Fibroblast of the aortic adventitia (primary cell): ENCODE data around the gene MLH3. TPM values are rescaled to one million over a fixed set of nuclear protein-coding genes. Genes with fewer than 3 reads are reported as not detected.

Experiments
- DNase-seq: peaks from one replicate; pipeline ENCODE4 v3.0.0-alpha.2; 2010; ENCODE audit warnings: low read depth
- H3K4me3 ChIP-seq: 2 replicates; pipeline ENCODE4 v1.5.1; 2011; ENCODE audit warnings: low read depth, mild to moderate bottlenecking, control low read depth, low read length, moderate library complexity
- total RNA-seq: library from RNA; depleted of rRNA; stranded (reverse); fragments of >200 nt; gene quantifications from 2 replicates; pipeline ENCODE4 v1.2.3, GENCODE V29; 2012; ENCODE audit warnings: low replicate concordance
- TF ChIP-seq, protein P1 (sequence below): IDR thresholded peaks from 2 replicates; pipeline ENCODE4 v1.5.1; 2011; ENCODE audit warnings: mild to moderate bottlenecking, low read length, control low read depth, inconsistent platforms; ENCODE audit not compliant: insufficient read depth

The MLH3 gene
- total RNA-seq, 1 donor: 27.2 TPM

DNA sequence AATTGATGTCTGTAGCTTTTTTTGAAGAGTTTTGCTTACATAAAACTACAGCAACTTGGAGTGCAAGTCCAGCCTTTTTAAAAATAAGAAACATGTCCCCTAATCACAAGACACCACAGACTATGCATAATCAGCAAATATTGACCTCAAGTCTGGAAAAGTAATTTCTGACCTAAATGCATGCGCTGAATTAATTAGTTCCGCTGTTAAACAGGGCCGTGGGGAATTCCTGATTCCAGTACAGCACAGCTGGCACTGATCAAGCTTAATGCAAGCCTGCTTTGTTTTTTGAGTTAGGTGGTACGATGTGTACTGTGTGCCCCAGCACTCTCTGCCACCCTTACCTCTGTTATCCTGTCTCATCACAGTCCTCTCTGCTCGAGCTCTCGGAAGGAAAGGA, 9.2 kb downstream of the MLH3 start:
- TF ChIP-seq, protein P1, sequence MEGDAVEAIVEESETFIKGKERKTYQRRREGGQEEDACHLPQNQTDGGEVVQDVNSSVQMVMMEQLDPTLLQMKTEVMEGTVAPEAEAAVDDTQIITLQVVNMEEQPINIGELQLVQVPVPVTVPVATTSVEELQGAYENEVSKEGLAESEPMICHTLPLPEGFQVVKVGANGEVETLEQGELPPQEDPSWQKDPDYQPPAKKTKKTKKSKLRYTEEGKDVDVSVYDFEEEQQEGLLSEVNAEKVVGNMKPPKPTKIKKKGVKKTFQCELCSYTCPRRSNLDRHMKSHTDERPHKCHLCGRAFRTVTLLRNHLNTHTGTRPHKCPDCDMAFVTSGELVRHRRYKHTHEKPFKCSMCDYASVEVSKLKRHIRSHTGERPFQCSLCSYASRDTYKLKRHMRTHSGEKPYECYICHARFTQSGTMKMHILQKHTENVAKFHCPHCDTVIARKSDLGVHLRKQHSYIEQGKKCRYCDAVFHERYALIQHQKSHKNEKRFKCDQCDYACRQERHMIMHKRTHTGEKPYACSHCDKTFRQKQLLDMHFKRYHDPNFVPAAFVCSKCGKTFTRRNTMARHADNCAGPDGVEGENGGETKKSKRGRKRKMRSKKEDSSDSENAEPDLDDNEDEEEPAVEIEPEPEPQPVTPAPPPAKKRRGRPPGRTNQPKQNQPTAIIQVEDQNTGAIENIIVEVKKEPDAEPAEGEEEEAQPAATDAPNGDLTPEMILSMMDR: no peak
- no peak for DNase-seq
- H3K4me3 ChIP-seq: no peak overlapping the region

DNA sequence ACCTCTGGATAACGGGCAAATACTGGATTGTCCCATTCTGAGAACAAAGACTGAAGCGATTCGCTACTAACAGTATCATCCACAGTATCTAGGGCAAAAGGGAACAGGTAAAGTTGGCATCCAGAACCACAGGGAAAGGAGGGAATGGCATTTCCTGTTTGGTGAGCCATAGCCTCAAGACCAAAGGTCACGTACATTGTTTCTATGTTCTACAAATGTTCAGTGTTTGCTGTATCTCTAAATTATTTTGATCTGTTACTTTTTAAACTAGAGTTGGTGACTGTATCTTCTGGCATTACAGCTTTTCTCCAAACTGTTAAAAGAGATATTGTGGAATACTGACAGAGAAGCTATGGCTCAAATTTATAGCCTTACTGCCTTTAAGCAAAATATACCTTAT, 9.7 kb downstream of the MLH3 start:
- no peak for DNase-seq
- H3K4me3 ChIP-seq: no peak overlapping the region
- TF ChIP-seq, protein P1: no peak

DNA sequence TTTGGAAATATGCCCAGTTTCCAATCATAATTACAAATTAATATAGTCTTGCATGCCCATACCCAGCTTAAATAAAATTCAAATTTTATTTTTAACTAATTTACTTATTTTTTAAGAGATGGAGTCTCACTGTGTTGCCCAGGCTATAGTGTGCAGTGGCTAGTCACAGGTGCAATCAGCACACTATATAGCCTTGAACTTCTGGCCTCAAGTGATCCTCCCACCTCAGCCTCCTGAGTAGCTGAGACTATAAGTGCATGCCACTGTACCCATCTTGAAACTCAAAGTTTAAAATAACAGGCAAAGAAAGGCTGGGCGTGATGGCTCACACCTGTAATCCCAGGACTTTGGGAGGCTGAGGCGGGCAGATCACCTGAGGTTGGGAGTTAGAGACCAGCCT, 10.3 kb downstream of the MLH3 start:
- TF ChIP-seq, protein P1: no peak
- DNase-seq: no peak
- H3K4me3 ChIP-seq: no peak overlapping the region

DNA sequence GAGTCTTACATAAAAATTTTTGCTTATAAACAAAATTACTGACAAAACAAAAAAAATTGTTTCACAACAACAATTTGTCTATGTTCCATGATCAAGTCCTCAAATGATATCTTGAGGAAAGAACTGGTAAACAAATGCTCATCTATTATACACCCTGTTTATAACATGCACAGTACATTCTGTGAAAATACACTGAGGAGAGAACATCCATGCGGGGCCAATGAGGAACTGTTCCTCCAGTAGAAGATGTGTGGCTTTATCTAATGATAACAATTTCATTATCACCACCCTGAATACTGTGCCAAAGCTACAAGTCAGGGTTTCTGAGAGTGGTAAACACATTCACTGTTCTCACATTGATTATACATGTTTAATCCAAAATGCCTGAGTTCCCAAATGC, 10.8 kb downstream of the MLH3 start:
- DNase-seq: no peak
- TF ChIP-seq, protein P1: no peak
- no peak overlapping the region for H3K4me3 ChIP-seq

DNA sequence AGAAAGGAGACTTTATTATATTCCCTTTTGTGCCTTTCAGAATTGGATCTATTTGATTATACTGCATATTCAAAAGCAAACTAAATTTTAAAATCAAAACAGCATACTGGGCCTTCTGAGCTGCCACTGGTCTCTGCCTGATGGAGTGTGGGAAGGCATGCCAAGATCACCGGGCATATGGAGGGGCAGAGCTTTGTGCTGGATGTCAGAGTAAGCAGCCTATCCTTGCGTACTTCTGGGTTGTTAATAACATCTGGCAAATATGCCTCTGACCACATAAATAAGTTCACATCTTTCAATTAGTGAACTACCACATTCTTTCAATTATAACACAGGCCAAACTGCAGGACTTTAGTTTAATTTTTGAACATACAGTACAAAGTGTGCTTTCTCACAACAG, 18.3 kb downstream of the MLH3 start:
- no peak overlapping the region for H3K4me3 ChIP-seq
- TF ChIP-seq, protein P1: no peak
- DNase-seq: no peak

DNA sequence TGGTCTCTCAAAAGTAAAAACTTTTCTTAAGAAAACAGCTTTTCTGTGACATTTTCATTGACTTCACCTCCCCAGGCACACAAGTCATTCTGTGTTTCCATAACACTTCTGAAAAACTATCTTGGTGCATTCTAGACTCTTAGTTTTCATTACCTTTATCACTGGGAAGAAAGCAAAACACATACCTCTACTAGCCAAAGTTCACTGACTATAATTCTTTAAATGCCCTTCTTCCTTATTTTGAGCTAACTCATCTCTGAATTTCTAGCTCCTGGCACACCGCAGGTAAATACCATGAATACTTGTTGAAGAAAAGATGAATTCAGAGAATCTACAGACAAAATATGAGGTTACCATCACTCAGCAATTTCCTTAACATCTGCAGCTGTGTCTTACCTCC, 21.1 kb downstream of the MLH3 start:
- TF ChIP-seq, protein P1: no peak
- DNase-seq: no peak
- no peak overlapping the region for H3K4me3 ChIP-seq

DNA sequence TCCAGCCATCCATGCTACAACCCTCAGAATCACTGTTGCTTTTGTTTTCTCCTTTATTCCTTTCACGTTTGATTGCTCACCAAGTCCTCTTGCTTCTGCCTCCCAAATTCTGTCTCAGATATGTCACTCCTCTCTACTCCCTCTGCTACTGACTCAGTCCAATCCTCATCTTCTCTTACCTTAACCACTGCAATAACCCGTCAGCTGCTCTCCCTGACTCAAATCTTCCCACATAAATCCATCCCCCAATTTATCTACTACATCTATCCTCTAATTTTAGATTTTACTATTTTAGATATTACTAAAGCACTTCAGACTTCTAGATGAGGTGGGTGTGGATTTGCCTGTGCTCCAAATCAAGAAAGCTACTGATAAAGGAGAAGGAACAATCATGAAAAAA, 25.4 kb downstream of the MLH3 start:
- no peak for DNase-seq

More for the DNA sequence above, 25.4 kb downstream of the MLH3 start:
- H3K4me3 ChIP-seq: no peak overlapping the region
- TF ChIP-seq, protein P1: no peak
